Measurements from ENCODE around the gene DENND6B.

The DENND6B gene

GRCh38 chr22:50311606-50312351 lies 15.0 kb downstream of the DENND6B start:
- Histone ChIP-seq H3K4me3 (ENCODE audit: low read depth, low read length) (no peak overlapping the region), H3K4me1 (ENCODE audit: control insufficient read depth, insufficient read depth, low read length) (no peaks in the 10 kb centered on the region), H3K9ac (ENCODE audit: low read depth, low read length) (no peak overlapping the region), H3K36me3 (ENCODE audit: control insufficient read depth, insufficient read depth, low read length) (no peaks in the 10 kb centered on the region), H3K27me3 (ENCODE audit: control insufficient read depth, insufficient read depth, low read length) (no peaks in the 10 kb centered on the region), H3K9me3 (ENCODE audit: control insufficient read depth, insufficient read depth, low read length) (no peaks in the 10 kb centered on the region)

GRCh38 chr22:50310949-50311444 lies 15.8 kb downstream of the DENND6B start:
- no peaks in the 10 kb centered on the region for H3K9me3 ChIP-seq (ENCODE audit: control insufficient read depth, insufficient read depth, low read length)
- no peak overlapping the region for H3K4me3 ChIP-seq (ENCODE audit: low read depth, low read length)
- H3K27me3 ChIP-seq (ENCODE audit: control insufficient read depth, insufficient read depth, low read length), result no peaks in the 10 kb centered on the region
- no peaks in the 10 kb centered on the region for H3K36me3 ChIP-seq (ENCODE audit: control insufficient read depth, insufficient read depth, low read length)
- peaks cover 3% of the 10 kb centered on the region for H3K4me1 ChIP-seq (ENCODE audit: control insufficient read depth, insufficient read depth, low read length)
- no peak overlapping the region for H3K9ac ChIP-seq (ENCODE audit: low read depth, low read length)

- H3K27me3 ChIP-seq (ENCODE audit: control insufficient read depth, insufficient read depth, low read length), result no peaks in the 10 kb centered on the region
- no peaks in the 10 kb centered on the region for H3K9me3 ChIP-seq (ENCODE audit: control insufficient read depth, insufficient read depth, low read length)
- peaks cover 3% of the 10 kb centered on the region for H3K4me1 ChIP-seq (ENCODE audit: control insufficient read depth, insufficient read depth, low read length)
- no peak overlapping the region for H3K9ac ChIP-seq (ENCODE audit: low read depth, low read length)
- H3K36me3 ChIP-seq (ENCODE audit: control insufficient read depth, insufficient read depth, low read length), result no peaks in the 10 kb centered on the region
- H3K4me3 ChIP-seq (ENCODE audit: low read depth, low read length), result no peak overlapping the region
These were observed 16.6 kb downstream of the DENND6B start for GRCh38 chr22:50310031-50310722.

- Histone ChIP-seq H3K9me3 (ENCODE audit: control insufficient read depth, insufficient read depth, low read length) (no peaks in the 10 kb centered on the region), H3K9ac (ENCODE audit: low read depth, low read length) (no peak overlapping the region), H3K27me3 (ENCODE audit: control insufficient read depth, insufficient read depth, low read length) (no peaks in the 10 kb centered on the region), H3K4me1 (ENCODE audit: control insufficient read depth, insufficient read depth, low read length) (peaks cover 3% of the 10 kb centered on the region), H3K36me3 (ENCODE audit: control insufficient read depth, insufficient read depth, low read length) (no peaks in the 10 kb centered on the region), H3K4me3 (ENCODE audit: low read depth, low read length) (no peak overlapping the region)
These were observed 17.2 kb downstream of the DENND6B start for GRCh38 chr22:50309601-50309991.

GRCh38 chr22:50308986-50309600 lies 17.7 kb downstream of the DENND6B start:
- H3K4me3 ChIP-seq (ENCODE audit: low read depth, low read length), result no peak overlapping the region
- H3K9me3 ChIP-seq (ENCODE audit: control insufficient read depth, insufficient read depth, low read length), result no peaks in the 10 kb centered on the region
- peaks cover 3% of the 10 kb centered on the region for H3K4me1 ChIP-seq (ENCODE audit: control insufficient read depth, insufficient read depth, low read length)
- H3K36me3 ChIP-seq (ENCODE audit: control insufficient read depth, insufficient read depth, low read length), result no peaks in the 10 kb centered on the region
- H3K27me3 ChIP-seq (ENCODE audit: control insufficient read depth, insufficient read depth, low read length), result no peaks in the 10 kb centered on the region
- no peak overlapping the region for H3K9ac ChIP-seq (ENCODE audit: low read depth, low read length)

- Histone ChIP-seq H3K36me3 (ENCODE audit: control insufficient read depth, insufficient read depth, low read length) (peaks cover 3% of the 10 kb centered on the region), H3K9ac (ENCODE audit: low read depth, low read length) (no peak overlapping the region), H3K27me3 (ENCODE audit: control insufficient read depth, insufficient read depth, low read length) (no peaks in the 10 kb centered on the region), H3K4me3 (ENCODE audit: low read depth, low read length) (no peak overlapping the region), H3K9me3 (ENCODE audit: control insufficient read depth, insufficient read depth, low read length) (no peaks in the 10 kb centered on the region), H3K4me1 (ENCODE audit: control insufficient read depth, insufficient read depth, low read length) (peaks cover 3% of the 10 kb centered on the region)
These were observed 18.2 kb downstream of the DENND6B start for GRCh38 chr22:50308597-50308935.

GRCh38 chr22:50307890-50308596 lies 18.8 kb downstream of the DENND6B start:
- Histone ChIP-seq H3K27me3 (ENCODE audit: control insufficient read depth, insufficient read depth, low read length) (no peaks in the 10 kb centered on the region), H3K4me1 (ENCODE audit: control insufficient read depth, insufficient read depth, low read length) (peaks cover 3% of the 10 kb centered on the region), H3K9me3 (ENCODE audit: control insufficient read depth, insufficient read depth, low read length) (no peaks in the 10 kb centered on the region), H3K4me3 (ENCODE audit: low read depth, low read length) (no peak overlapping the region), H3K9ac (ENCODE audit: low read depth, low read length) (no peak overlapping the region), H3K36me3 (ENCODE audit: control insufficient read depth, insufficient read depth, low read length) (peaks cover 4% of the 10 kb centered on the region)

GRCh38 chr22:50306753-50307749 lies 19.8 kb downstream of the DENND6B start, which contains the start of gene PLXNB2:
PLXNB2 (minus strand) TSS chr22:50307646; CDS start chr22:50290584, 17,062 bp downstream.
- peak within 1 kb of the TSS; percentile 61 for H3K4me3 ChIP-seq (ENCODE audit: low read depth, low read length)
- peaks cover 4% of the 10 kb centered on the region for H3K36me3 ChIP-seq (ENCODE audit: control insufficient read depth, insufficient read depth, low read length)
- H3K9ac ChIP-seq (ENCODE audit: low read depth, low read length), result peak within 1 kb of the TSS; percentile 54
- no peaks in the 10 kb centered on the region for H3K9me3 ChIP-seq (ENCODE audit: control insufficient read depth, insufficient read depth, low read length)
- peaks cover 3% of the 10 kb centered on the region for H3K4me1 ChIP-seq (ENCODE audit: control insufficient read depth, insufficient read depth, low read length)
- H3K27me3 ChIP-seq (ENCODE audit: control insufficient read depth, insufficient read depth, low read length), result no peaks in the 10 kb centered on the region

- Histone ChIP-seq H3K4me1 (ENCODE audit: control insufficient read depth, insufficient read depth, low read length) (peaks cover 3% of the 10 kb centered on the region), H3K9me3 (ENCODE audit: control insufficient read depth, insufficient read depth, low read length) (no peaks in the 10 kb centered on the region), H3K27me3 (ENCODE audit: control insufficient read depth, insufficient read depth, low read length) (no peaks in the 10 kb centered on the region), H3K4me3 (ENCODE audit: low read depth, low read length) (peak overlapping the region; percentile 61), H3K36me3 (ENCODE audit: control insufficient read depth, insufficient read depth, low read length) (peaks cover 4% of the 10 kb centered on the region), H3K9ac (ENCODE audit: low read depth, low read length) (no peak overlapping the region)
These were observed 20.8 kb downstream of the DENND6B start for GRCh38 chr22:50305923-50306566.

- H3K9me3 ChIP-seq (ENCODE audit: control insufficient read depth, insufficient read depth, low read length), result no peaks in the 10 kb centered on the region
- H3K36me3 ChIP-seq (ENCODE audit: control insufficient read depth, insufficient read depth, low read length), result peaks cover 4% of the 10 kb centered on the region
- H3K9ac ChIP-seq (ENCODE audit: low read depth, low read length), result no peak overlapping the region
- H3K4me1 ChIP-seq (ENCODE audit: control insufficient read depth, insufficient read depth, low read length), result peaks cover 5% of the 10 kb centered on the region
- H3K27me3 ChIP-seq (ENCODE audit: control insufficient read depth, insufficient read depth, low read length), result no peaks in the 10 kb centered on the region
- no peak overlapping the region for H3K4me3 ChIP-seq (ENCODE audit: low read depth, low read length)
These were observed 21.4 kb downstream of the DENND6B start for GRCh38 chr22:50305393-50305922.
